OCI-LY7 (cell line): ENCODE data around the gene NBL1. TPM values are rescaled to one million over a fixed set of nuclear protein-coding genes. Genes with fewer than 3 reads are reported as not detected.

ENCODE experiments used
- BruUV-seq: library from RNA; stranded (reverse); fragments of 400-500 nt; replicated peaks from 2 replicates; lab custom pipeline; 2021; lab: Mats Ljungman, UMichigan
- CTCF ChIA-PET: fragments of 300-600 bp; sonication (Branson Sonifier 250); formaldehyde crosslinking; loops from one replicate; lab custom pipeline; 2022; ENCODE audit warnings: antibody characterized with exemption; ENCODE audit not compliant: unreplicated experiment; lab: Charles Lee
- POLR2A ChIA-PET: fragments of 300-600 bp; sonication (Branson Sonifier 250); formaldehyde crosslinking; loops from one replicate; lab custom pipeline; 2022; ENCODE audit warnings: antibody characterized with exemption; lab: Charles Lee
- DNase-seq: peaks from one replicate; pipeline ENCODE4 v3.0.0-alpha.2; 2015; ENCODE audit warnings: low spot score
- H2AFZ ChIP-seq: fragments of 200-600 bp; sonication (generic), shearing (Covaris generic); 2 replicates; pipeline ENCODE4 v1.6.1; 2014; ENCODE audit warnings: mild to moderate bottlenecking, antibody characterized with exemption, low read length, moderate library complexity
- H3K27ac ChIP-seq: fragments of 200-600 bp; sonication (generic); 2 replicates; pipeline ENCODE4 v1.5.1; 2014; ENCODE audit warnings: mixed run types, low read depth, mild to moderate bottlenecking, moderate library complexity, low read length, inconsistent platforms; ENCODE audit not compliant: poor library complexity, severe bottlenecking
- H3K36me3 ChIP-seq: fragments of 200-600 bp; sonication (generic); 2 replicates; pipeline ENCODE4 v1.6.1; 2014; ENCODE audit warnings: mild to moderate bottlenecking, antibody characterized with exemption, low read length, moderate library complexity, mixed read lengths; ENCODE audit not compliant: insufficient read depth
- H3K4me1 ChIP-seq: fragments of 200-600 bp; sonication (generic); 2 replicates; pipeline ENCODE4 v1.5.1; 2014; ENCODE audit warnings: mild to moderate bottlenecking, low read length; ENCODE audit not compliant: insufficient read depth, poor library complexity, severe bottlenecking
- H3K4me2 ChIP-seq: fragments of 200-600 bp; sonication (generic); 2 replicates; pipeline ENCODE4 v1.6.1; 2014; ENCODE audit warnings: mild to moderate bottlenecking, low read length
- H3K4me3 ChIP-seq: fragments of 200-600 bp; sonication (generic); 2 replicates; pipeline ENCODE4 v1.5.1; 2014; ENCODE audit warnings: mild to moderate bottlenecking, low read depth, low read length; ENCODE audit not compliant: poor library complexity, severe bottlenecking
- H3K79me2 ChIP-seq: fragments of 200-600 bp; sonication (generic); 2 replicates; pipeline ENCODE4 v1.6.1; 2016; ENCODE audit warnings: low read depth, mild to moderate bottlenecking, low read length, moderate library complexity, mixed read lengths; ENCODE audit not compliant: insufficient read depth
- H3K9me2 ChIP-seq: fragments of 200-600 bp; sonication (generic); 2 replicates; pipeline ENCODE4 v1.6.1; 2016; ENCODE audit warnings: mild to moderate bottlenecking, low read length, mixed read lengths; ENCODE audit not compliant: insufficient read depth
- H3K9me3 ChIP-seq: fragments of 200-600 bp; sonication (generic); 2 replicates; pipeline ENCODE4 v1.6.1; 2014; ENCODE audit warnings: mild to moderate bottlenecking, mixed run types, low read length, mixed read lengths
- H4K20me1 ChIP-seq: fragments of 200-600 bp; sonication (generic); 2 replicates; pipeline ENCODE4 v1.6.1; 2014; ENCODE audit warnings: mild to moderate bottlenecking, antibody characterized with exemption, low read length, moderate library complexity, mixed read lengths; ENCODE audit not compliant: insufficient read depth
- CTCF ChIP-seq: fragments of 200-600 bp; sonication (generic); conservative IDR thresholded peaks from 2 replicates; pipeline ENCODE4 v1.5.1; 2014; ENCODE audit warnings: mild to moderate bottlenecking, antibody characterized with exemption, low read length, moderate library complexity, mixed read lengths
- EZH2phosphoT487 ChIP-seq: fragments of 200-600 bp; sonication (generic); IDR thresholded peaks from 2 replicates; pipeline ENCODE4 v1.6.1; 2018; ENCODE audit warnings: low read depth, borderline replicate concordance, mild to moderate bottlenecking, mixed run types, antibody characterized with exemption, low read length, moderate library complexity, mixed read lengths
- intact Hi-C: fragments of 100-400 bp; cut with micrococcal nuclease; formaldehyde crosslinking; loops from one replicate; pipeline ENCODE4 v1.10.0; 2022; ENCODE audit not compliant: unreplicated experiment
- total RNA-seq, 2 experiments: library from RNA; depleted of rRNA in 1 of 2; stranded (reverse); fragments of >200 nt in 1 of 2; shearing (Covaris generic) in 1 of 2; gene quantifications; 2 replicates each; pipeline ENCODE4 v1.2.3, GENCODE V29; 2014 to 2022

The NBL1 gene
- total RNA-seq, 2 experiments from 2014 or later = not detected

- no TSS peak for BruUV-seq
- peaks cover 27% of the 10 kb centered on the region for H4K20me1 ChIP-seq
- no peak overlapping the region for H3K4me3 ChIP-seq
- no peak overlapping the region for H3K27ac ChIP-seq
- no peak overlapping the region for H2AFZ ChIP-seq
- POLR2A ChIA-PET = interaction anchor here (1.2 kb wide), 1 partner anchor 9 kb away, joined by 3 read pairs; no protein-coding TSS in a partner anchor
- intact Hi-C loops = no loop called here
- H3K4me1 ChIP-seq = peaks cover 34% of the 10 kb centered on the region
- CTCF ChIA-PET = no interaction called here
- no peak for DNase-seq
- no peaks in the 10 kb centered on the region for H3K9me3 ChIP-seq
- TF ChIP-seq EZH2phosphoT487 (no peak), CTCF (no peak)
- peaks cover 64% of the 10 kb centered on the region for H3K36me3 ChIP-seq
- H3K9me2 ChIP-seq = no peaks in the 10 kb centered on the region
- H3K79me2 ChIP-seq = peaks cover 78% of the 10 kb centered on the region
- peak overlapping the region; percentile 19; the same call in 1 of the 2 replicates for H3K4me2 ChIP-seq
Measured at GRCh38 chr1:19599810-19600209, 44.3 kb upstream of the NBL1 start.

- peaks cover 100% of the 10 kb centered on the region for H3K79me2 ChIP-seq
- intact Hi-C loops = no loop called here
- peaks cover 86% of the 10 kb centered on the region for H3K36me3 ChIP-seq
- BruUV-seq = no TSS peak
- peaks cover 38% of the 10 kb centered on the region for H4K20me1 ChIP-seq
- H3K27ac ChIP-seq = no peak overlapping the region
- no peak overlapping the region for H3K4me2 ChIP-seq
- TF ChIP-seq CTCF = no peak
- no peak for TF ChIP-seq EZH2phosphoT487
- ChIA-PET CTCF (no interaction called here), POLR2A (no interaction called here)
- no peaks in the 10 kb centered on the region for H3K9me2 ChIP-seq
- H2AFZ ChIP-seq = no peak overlapping the region
- peaks cover 27% of the 10 kb centered on the region for H3K4me1 ChIP-seq
- no peak for DNase-seq
- no peak overlapping the region for H3K4me3 ChIP-seq
- H3K9me3 ChIP-seq = no peaks in the 10 kb centered on the region
Measured at GRCh38 chr1:19602486-19602885, 41.6 kb upstream of the NBL1 start.

- no peak for TF ChIP-seq EZH2phosphoT487
- TF ChIP-seq CTCF = no peak
- BruUV-seq = no TSS peak
- Histone ChIP-seq H3K9me3 (no peaks in the 10 kb centered on the region; the same call in 1 of the 2 replicates), H3K36me3 (peaks cover 88% of the 10 kb centered on the region), H4K20me1 (peaks cover 20% of the 10 kb centered on the region; the same call in 1 of the 2 replicates), H3K4me1 (peaks cover 4% of the 10 kb centered on the region), H3K9me2 (no peaks in the 10 kb centered on the region), H2AFZ (no peak overlapping the region), H3K4me3 (no peak overlapping the region), H3K79me2 (peaks cover 99% of the 10 kb centered on the region), H3K4me2 (no peak overlapping the region), H3K27ac (no peak overlapping the region)
- CTCF ChIA-PET = no interaction called here
- no peak for DNase-seq
- intact Hi-C loops = no loop called here
- POLR2A ChIA-PET = no interaction called here
Measured at GRCh38 chr1:19605967-19606366, 38.1 kb upstream of the NBL1 start.
